Mammary epithelial cell (primary cell): ENCODE measurements around the gene EFCAB11.

ENCODE experiments used
- EZH2 ChIP-seq: IDR thresholded peaks from 2 replicates; pipeline ENCODE4 v1.6.1; 2012; ENCODE audit warnings: low read length, inconsistent platforms, borderline replicate concordance
- TF ChIP-seq, protein P1 (sequence below), 2 donors: IDR thresholded peaks in 1 of 2; conservative IDR thresholded peaks in 1 of 2; 2 replicates each; pipeline ENCODE4 v1.5.1; 2011 to 2012; ENCODE audit warnings: inconsistent platforms in 2 of 2, low read length in 2 of 2, mild to moderate bottlenecking in 2 of 2, control low read depth in 1 of 2, low read depth in 1 of 2; ENCODE audit not compliant: insufficient read depth in 1 of 2; ENCODE audit errors: extremely low read depth in 1 of 2

GRCh38 chr14:89849931-89850330 is 104.6 kb downstream of the EFCAB11 start:
- TF ChIP-seq, protein P1, sequence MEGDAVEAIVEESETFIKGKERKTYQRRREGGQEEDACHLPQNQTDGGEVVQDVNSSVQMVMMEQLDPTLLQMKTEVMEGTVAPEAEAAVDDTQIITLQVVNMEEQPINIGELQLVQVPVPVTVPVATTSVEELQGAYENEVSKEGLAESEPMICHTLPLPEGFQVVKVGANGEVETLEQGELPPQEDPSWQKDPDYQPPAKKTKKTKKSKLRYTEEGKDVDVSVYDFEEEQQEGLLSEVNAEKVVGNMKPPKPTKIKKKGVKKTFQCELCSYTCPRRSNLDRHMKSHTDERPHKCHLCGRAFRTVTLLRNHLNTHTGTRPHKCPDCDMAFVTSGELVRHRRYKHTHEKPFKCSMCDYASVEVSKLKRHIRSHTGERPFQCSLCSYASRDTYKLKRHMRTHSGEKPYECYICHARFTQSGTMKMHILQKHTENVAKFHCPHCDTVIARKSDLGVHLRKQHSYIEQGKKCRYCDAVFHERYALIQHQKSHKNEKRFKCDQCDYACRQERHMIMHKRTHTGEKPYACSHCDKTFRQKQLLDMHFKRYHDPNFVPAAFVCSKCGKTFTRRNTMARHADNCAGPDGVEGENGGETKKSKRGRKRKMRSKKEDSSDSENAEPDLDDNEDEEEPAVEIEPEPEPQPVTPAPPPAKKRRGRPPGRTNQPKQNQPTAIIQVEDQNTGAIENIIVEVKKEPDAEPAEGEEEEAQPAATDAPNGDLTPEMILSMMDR (conservative IDR thresholded peaks at IDR 0.05 in 1 of 2, IDR thresholded peaks at IDR 0.05 in 1 of 2; ENCODE audit: extremely low read depth in 1 of 2, insufficient read depth in 1 of 2, low read depth in 1 of 2, low read length in 2 of 2) = no peak
- no peak for TF ChIP-seq EZH2
